Stimulated activated CD8-positive, alpha-beta memory T cell treated with anti-CD3 and anti-CD28 coated beads, Interleukin-7, amount 100 ng/mL, for 4 hours (primary cell): ENCODE data around the gene SENP7.
"Not testable (repeated sequence)": the region's sequence is repeated elsewhere in the genome, so short reads cannot be mapped to it uniquely, and the experiment has no call there.

Experiments
- DNase-seq, 2 donors: peaks; one replicate each; pipeline ENCODE4 v3.0.0-alpha.2; 2020; ENCODE audit warnings: low read depth in 2 of 2

Gene SENP7

DNA sequence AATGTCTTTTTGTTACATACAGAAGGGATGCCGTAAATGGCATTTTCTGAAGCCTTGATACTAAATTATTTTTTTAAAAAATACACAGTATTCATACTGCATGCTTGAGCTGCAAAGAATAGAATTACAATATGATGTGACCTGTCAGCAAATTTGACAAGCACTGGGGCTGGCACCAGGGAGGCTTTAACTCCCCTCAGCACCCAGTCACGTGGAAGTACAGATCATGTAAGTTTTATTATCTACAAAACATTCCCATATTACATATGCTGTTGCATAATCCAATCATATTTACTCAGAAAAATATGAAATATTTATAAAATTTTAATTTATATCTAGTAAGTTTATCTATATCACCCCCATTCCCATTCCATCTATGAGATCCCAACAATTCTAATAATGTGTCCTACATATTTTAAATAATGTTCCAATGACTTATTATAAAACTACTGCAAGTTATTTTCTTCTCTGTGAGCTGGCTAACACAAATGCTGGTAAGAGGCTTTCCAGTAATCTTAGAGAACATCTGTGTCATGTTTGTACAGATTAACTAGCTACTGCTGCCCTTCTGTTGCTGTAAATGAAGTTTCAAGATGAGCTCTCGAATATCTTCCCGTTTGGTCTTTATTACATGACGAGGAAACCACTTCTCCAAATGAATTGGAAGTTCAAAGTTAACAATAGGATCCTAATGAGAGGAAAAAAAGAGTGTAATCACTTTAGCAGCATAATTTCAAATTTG, 187.4 kb downstream of the SENP7 start:
- no peak for DNase-seq

GRCh38 chr3:101320475-101320874, 192.5 kb downstream of the SENP7 start, which contains the start of gene IMPG2:
Gene IMPG2, minus strand, starts transcription at chr3:101320575. Its CDS starts 203 bp downstream, at chr3:101320372.
- DNase-seq: no peak

DNA sequence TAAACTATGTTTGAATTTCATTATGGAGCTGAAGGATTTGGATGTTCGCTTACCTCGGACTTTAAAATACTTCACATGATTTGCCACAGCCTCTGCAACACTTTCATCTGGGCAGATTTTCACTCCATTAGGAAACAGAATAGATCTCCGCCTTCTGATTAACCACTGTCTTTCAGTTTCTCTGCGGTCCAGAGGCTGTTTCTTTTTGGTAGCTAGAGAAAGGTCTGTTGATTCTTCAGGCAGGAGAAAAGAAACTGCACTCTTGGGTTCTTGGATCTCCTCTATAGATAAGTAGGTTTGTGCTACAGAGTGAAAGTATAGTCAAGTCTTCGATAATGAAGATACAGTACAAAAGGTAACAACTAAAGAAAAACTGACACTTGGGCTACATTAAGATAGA, 193.5 kb downstream of the SENP7 start:
- DNase-seq: no peak

DNA sequence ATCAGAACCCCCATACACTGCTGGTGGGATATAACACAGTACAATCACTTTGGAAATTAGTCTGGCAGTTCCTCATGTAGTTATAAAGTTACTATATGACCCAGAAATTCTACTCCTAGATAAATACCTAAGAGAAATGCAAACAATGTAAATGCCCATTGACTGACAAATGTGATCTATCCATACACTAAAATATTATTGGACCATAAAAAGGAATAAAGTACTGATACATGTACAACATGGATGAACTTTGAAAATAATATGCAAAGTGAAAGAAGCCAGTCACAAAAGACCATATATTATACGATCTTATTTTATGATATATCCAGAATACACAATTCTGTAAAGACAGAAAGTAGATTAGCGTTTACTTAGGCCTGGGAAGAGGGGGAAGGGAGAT, 200.5 kb downstream of the SENP7 start:
- no peak for DNase-seq

DNA sequence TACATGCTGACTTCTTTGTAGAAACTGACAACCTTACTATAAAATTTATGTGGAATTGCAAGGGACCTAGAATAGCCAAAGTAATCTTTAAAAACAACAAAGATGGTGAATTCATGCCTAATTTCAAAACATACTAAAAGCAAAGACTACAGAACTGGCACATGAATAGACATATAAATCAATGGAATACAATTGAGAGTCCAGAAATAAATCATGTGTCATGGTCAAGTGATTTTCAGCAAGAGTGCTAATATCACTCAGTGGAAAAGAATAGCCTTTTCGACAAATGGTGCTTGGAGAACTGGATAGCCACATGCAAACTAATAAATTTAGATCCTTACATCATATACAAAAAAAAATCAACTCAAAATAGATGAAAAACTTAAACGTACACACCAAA, 201.3 kb downstream of the SENP7 start:
- no peak for DNase-seq

GRCh38 chr3:101310978-101311375, 202.0 kb downstream of the SENP7 start:
- no peak for DNase-seq

- not testable (repeated sequence) for DNase-seq
Observed at GRCh38 chr3:101308147-101308772, 204.8 kb downstream of the SENP7 start.

- no peak for DNase-seq
Observed at GRCh38 chr3:101303836-101304235, 209.2 kb downstream of the SENP7 start.

- no peak for DNase-seq
Observed at GRCh38 chr3:101303089-101303731, 209.8 kb downstream of the SENP7 start.

GRCh38 chr3:101300073-101300472, 212.9 kb downstream of the SENP7 start:
- no peak for DNase-seq

- DNase-seq: no peak
Observed at GRCh38 chr3:101292027-101292426, 221.0 kb downstream of the SENP7 start.

DNA sequence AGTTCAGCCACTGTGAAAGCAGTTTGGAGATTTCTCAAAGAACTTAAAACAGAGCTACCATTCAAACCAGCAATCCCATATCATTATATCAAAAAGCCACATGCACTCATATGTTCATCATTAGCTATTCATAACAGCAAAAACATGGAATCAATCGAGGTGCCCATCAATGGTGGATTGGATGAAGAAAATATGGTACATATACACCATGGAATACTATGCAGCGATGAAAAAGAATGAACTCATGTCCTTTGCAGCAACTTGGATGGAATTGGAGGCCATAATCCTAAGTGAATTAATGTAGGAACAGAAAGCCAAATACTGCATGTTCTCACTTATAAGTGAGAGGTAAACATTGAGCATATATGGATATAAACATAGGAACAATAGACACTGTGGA, 224.7 kb downstream of the SENP7 start:
- DNase-seq: no peak

GRCh38 chr3:101284757-101285156, 228.3 kb downstream of the SENP7 start:
- DNase-seq: no peak

DNA sequence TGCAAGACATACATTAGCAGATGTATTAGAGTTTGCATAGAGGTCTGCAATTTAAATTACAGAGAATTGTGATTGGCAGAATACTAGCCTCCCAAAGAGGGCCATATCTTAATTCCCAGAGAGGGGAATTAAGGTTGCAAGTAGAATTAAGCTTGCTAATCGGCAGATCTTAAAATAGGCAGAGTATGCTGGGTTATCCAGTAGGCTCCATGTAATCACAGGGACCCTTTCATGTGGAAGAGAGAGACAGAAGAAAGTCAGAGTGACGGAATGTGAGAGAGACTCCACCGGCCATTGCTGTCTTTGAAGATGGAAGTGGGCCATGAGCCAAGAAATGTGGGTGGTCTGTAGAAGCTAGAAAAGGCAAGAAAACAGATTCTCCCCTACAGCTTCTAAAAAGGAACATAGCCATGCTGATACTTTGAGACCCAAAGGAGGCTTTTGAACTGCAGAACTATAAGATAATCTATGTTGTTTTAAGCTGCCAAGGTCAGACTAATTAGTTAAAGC, 231.4 kb downstream of the SENP7 start:
- no peak for DNase-seq

DNA sequence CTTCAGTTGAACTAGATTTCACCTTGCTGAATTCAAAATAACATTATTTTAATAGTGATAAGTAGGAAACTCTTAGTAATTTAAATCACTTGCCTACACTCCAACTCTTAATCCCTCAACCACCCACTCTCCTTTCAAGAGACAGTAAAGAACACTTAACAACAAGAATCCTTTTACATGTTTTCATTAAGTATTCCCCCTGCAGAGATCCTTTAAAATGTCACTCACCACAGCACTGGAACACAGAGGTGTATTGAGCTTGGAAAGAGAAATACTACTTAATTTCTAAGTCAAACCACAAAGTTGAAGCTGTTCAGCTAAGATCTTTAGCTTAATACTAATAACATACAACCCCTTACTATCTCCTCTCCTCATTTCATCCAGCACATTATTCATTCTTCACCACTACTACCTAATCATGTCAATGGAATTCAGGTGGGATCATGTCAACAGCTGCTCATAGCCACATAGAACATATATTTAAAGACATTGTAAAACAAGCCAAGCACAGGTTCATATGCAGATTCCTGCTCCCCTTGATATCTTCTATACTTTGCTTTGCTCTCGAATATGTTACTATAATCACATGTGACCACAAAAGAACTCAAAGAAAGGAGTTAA, 233.1 kb downstream of the SENP7 start:
- DNase-seq: no peak

DNA sequence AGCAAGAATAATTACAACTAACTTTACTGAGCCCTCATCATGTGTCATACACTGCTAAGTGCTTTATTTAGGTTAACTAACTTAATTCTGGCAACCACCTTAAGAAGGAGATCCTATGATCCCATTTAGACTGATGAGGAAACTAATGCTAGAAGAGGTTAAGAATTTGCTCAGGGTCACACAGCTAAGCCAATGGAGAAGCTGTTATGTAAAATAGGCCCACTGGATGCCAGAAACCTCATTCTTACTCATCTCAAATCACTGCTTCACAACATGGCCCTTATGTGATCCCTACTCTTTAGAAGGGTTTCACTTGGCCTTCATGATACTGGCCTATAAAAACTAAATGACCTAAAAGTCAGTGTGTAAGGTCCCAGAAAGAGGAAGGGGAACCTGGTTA, 233.8 kb downstream of the SENP7 start:
- DNase-seq: no peak

DNA sequence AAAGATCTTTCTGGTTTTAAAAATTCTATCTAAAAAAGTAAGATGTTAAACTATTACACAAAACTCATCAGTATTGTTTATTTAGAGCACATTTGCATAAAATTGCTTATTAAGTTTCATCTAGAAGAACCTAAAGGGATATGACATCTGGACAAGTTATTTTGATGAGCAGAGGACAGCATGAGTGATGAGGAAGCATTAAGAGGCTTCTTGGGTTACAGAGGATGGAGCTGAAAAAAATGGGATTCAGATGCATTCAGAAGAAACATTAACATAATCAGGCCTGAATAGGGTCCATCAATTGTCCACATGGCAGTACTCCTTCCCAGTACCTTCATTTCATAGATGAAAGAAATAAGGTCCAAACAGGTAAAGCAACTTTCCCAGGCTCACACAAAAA, 234.3 kb downstream of the SENP7 start:
- DNase-seq: no peak
